Stimulated activated CD4-positive, alpha-beta T cell treated with anti-CD3 and anti-CD28 coated beads, Interleukin-1b, Interleukin-23, amount 100 ng/mL, for 1 hour (primary cell): ENCODE data around the gene DDX5.
"Not testable (repeated sequence)": the region's sequence is repeated elsewhere in the genome, so short reads cannot be mapped to it uniquely, and the experiment has no call there.

Experiments used
- DNase-seq, 2 donors: peaks; one replicate each; pipeline ENCODE4 v3.0.0-alpha.2; 2020; ENCODE audit warnings: low read depth in 2 of 2

Gene DDX5

GRCh38 chr17:64492481-64493109 lies 13.5 kb downstream of the DDX5 start:
- no peak for DNase-seq

GRCh38 chr17:64491994-64492393 lies 14.1 kb downstream of the DDX5 start:
- no peak for DNase-seq

- no peak for DNase-seq
These were observed 14.8 kb downstream of the DDX5 start for GRCh38 chr17:64491034-64491860.

DNA sequence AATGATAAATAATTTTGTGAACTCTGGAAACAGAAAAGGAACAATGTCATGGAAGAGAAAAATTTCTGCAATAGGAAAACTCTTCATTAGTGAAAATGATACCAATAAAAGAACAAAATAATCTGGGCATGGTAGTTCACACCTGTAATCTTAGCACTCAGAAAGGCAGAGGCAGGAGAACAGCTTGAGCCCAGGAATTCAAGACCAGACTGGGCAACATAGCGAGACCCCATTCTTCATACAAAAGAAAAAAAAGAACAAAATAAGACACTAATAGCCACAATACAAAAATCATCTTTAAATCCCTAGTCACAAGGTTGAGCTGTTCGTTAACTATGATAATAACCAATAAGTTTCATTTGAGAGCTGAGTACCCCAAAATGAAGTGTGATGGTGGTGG lies 17.8 kb downstream of the DDX5 start:
- DNase-seq: no peak

- no peak for DNase-seq
These were observed 21.7 kb downstream of the DDX5 start for GRCh38 chr17:64484380-64484779.

DNA sequence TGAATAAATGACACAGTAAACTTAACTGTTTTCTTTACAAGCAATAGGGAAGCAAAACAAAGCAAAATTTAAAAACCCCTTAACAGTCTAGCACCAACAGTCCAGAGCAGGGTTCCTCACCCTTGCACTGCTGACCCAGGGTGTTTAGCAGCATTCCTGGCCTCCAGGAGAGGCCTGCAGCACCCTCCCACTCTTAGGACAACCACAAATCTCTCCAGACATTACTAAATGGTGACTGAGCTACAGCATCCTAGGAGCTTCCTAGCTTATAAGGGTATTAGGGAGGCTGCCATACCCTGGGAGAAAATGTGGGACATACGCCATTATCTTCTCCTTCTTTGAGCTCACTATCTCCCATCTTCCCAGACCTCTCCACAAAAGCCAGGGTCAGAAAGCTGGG lies 25.1 kb downstream of the DDX5 start:
- DNase-seq: no peak

- DNase-seq: no peak
These were observed 28.2 kb downstream of the DDX5 start for GRCh38 chr17:64477849-64478248.

DNA sequence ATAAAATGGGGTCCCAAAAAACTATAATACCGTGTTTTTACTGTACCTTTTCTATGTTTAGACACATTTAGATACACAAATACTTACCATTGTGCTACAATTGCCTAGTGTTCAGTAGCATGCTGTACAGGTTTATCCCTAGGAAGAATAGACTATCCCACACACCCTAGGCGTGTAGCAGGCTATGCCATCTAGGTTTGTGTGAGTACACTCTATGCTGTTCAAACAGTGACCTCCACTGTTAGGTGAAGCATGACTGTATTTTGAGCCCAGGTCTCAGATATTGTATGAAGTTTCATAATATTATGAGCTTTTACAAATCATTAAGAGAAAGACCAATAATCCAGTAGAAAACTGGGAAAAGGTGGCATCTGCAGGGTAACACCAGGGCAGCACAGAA lies 33.5 kb downstream of the DDX5 start:
- no peak for DNase-seq

GRCh38 chr17:64471440-64471839 lies 34.6 kb downstream of the DDX5 start:
- DNase-seq: no peak

- no peak for DNase-seq
These were observed 35.5 kb downstream of the DDX5 start for GRCh38 chr17:64470625-64471024.

DNA sequence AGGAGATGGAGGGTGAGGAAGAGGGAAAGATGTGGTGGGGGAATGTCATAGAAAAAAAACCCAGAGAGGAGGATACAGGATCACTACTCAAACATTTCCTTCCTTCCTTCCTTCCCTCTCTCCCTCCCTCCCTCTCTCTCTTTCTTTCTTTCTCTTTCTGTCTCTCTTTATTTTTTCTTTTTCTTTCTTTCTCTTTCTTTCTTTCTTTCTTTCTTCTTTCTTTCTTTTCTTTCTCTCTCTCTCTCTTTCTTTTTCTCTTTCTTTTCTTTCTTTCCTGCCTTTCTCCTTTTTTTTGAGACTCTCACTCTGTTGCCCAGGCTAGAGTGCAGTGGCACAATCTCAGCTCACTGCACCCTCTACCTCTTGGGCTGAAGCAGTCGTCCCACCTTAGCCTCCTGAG lies 39.3 kb downstream of the DDX5 start:
- not testable (repeated sequence) for DNase-seq

- no peak for DNase-seq
These were observed 39.9 kb downstream of the DDX5 start for GRCh38 chr17:64466019-64466735.

- DNase-seq: no peak
These were observed 44.3 kb downstream of the DDX5 start for GRCh38 chr17:64461788-64462187.

GRCh38 chr17:64460955-64461354 lies 45.1 kb downstream of the DDX5 start:
- DNase-seq: no peak

DNA sequence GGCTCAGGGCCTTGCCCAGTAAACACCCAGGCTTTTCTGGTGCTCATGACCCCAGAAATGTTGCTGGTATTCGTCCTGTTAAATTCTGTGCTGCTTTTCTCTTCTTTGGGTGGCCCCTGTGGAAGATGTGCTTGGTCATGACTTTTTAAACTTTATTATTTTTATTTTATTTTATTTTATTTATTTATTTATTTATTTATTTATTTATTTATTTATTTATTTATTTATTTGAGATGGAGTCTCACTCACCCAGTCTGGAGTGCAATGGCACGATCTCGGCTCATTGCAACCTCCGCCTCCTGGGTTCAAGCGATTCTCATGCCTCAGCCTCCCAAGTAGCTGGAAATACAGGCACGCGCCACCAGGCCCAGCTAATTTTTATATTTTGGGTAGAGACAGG lies 46.3 kb downstream of the DDX5 start:
- DNase-seq: not testable (repeated sequence)

- DNase-seq: no peak
These were observed 46.8 kb downstream of the DDX5 start for GRCh38 chr17:64459284-64459747.

- DNase-seq: no peak
These were observed 47.3 kb downstream of the DDX5 start for GRCh38 chr17:64458756-64459155.

DNA sequence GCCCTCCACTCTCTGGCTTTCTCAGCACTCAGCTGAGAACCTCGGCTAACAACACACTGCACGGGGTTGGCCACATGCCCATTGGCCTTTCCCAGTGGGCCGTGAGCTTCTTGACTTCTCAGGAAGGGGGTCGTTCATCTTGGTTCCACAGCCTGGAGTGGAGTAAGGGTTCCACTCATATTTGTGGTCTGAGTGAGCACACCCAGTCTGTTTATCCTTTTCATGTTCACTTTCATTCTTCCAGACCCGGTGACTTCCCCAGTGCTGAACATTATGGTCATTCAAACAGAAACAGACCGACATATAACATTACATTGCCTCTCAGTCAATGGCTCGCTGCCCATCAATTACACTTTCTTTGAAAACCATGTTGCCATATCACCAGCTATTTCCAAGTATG lies 48.9 kb downstream of the DDX5 start:
- DNase-seq: no peak

GRCh38 chr17:64455993-64456885 lies 49.9 kb downstream of the DDX5 start:
- no peak for DNase-seq

DNA sequence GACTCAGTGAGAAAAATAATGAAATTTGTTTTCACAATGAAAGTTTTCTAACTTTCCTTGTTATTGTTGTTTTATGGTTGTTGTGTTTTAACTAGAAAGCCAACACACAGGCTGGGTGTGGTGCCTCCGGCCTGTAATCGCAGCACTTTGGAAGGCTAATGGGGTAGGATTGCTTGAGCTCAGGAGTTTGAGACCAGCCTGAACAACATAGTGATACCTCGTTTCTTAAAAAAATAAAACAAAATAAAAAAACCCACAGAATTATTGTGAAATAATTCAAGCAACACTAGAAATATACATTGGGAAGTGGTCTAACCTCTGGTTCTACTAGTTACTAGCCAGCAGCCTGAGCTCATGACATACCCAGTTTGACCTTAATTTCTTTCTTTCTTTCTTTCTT lies 56.5 kb downstream of the DDX5 start:
- DNase-seq: no peak

DNA sequence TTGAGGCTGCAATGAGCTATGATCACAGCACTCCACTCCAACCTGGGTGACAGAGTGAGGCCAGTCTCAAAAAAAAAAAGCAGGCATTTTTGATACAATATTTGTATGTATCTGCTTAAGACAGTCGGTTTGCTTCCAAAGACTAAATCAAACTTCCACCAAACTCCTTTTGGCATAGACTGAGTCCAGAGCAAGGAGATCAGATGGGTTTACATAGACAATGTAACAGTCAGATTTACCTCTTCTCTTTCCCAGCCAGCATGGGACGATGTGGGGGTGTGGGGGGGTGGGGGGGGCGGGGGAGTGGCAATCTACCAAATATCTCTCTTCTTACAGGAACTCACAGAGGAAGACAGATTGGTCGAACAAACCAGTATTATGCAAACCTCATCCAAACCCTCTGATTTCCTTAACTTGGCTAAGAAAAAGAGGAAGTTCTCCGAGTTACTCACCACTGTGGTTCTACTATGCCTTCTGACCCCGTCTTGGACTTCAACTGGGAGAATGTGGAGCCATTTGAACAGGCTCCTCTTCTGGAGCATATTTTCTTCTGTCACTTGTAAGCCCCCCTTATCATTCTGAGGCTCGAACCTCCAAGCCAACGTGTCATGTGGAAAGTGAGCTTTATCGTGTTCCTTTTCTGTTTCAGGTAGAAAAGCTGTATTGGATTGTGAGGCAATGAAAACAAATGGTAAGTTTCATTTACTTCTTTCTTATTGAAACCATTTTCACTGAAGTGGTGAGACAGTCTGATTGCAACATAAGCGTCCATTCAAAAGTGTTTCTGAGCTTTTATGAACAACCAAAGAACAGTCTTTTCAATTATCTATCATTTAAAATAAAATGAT lies 57.2 kb downstream of the DDX5 start, which contains the start of gene MILR1:
Gene MILR1, plus strand, starts transcription at position 451 of the 848 bp plus-strand sequence. Its CDS starts 54 bp downstream, at position 505.
- no peak for DNase-seq
